ENCODE measurements around the gene SPRN.

The SPRN gene

GRCh38 chr10:133405272-133405671, 19.2 kb downstream of the SPRN start:
- H3K27me3 ChIP-seq = no peaks in the 10 kb centered on the region
- H3K4me3 ChIP-seq (ENCODE audit: low read depth in 1 of 2, low read length in 1 of 2) = no peak overlapping the region
- H3K36me3 ChIP-seq = peaks cover 41% of the 10 kb centered on the region
- no peaks in the 10 kb centered on the region for H3K4me1 ChIP-seq (ENCODE audit: control insufficient read depth in 1 of 2, insufficient read depth in 1 of 2, low read depth in 1 of 2, low read length in 1 of 2)
- TF ChIP-seq, protein P1, sequence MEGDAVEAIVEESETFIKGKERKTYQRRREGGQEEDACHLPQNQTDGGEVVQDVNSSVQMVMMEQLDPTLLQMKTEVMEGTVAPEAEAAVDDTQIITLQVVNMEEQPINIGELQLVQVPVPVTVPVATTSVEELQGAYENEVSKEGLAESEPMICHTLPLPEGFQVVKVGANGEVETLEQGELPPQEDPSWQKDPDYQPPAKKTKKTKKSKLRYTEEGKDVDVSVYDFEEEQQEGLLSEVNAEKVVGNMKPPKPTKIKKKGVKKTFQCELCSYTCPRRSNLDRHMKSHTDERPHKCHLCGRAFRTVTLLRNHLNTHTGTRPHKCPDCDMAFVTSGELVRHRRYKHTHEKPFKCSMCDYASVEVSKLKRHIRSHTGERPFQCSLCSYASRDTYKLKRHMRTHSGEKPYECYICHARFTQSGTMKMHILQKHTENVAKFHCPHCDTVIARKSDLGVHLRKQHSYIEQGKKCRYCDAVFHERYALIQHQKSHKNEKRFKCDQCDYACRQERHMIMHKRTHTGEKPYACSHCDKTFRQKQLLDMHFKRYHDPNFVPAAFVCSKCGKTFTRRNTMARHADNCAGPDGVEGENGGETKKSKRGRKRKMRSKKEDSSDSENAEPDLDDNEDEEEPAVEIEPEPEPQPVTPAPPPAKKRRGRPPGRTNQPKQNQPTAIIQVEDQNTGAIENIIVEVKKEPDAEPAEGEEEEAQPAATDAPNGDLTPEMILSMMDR (IDR thresholded peaks at IDR 0.05) = no peak
- no peaks in the 10 kb centered on the region for H3K9me3 ChIP-seq
- H3K27ac ChIP-seq = no peak overlapping the region

GRCh38 chr10:133403784-133404183, 20.6 kb downstream of the SPRN start:
- no peaks in the 10 kb centered on the region for H3K4me1 ChIP-seq (ENCODE audit: control insufficient read depth in 1 of 2, insufficient read depth in 1 of 2, low read depth in 1 of 2, low read length in 1 of 2)
- no peak overlapping the region for H3K27ac ChIP-seq
- H3K4me3 ChIP-seq (ENCODE audit: low read depth in 1 of 2, low read length in 1 of 2) = no peak overlapping the region
- TF ChIP-seq, protein P1 (IDR thresholded peaks at IDR 0.05) = no peak
- no peaks in the 10 kb centered on the region for H3K27me3 ChIP-seq
- H3K36me3 ChIP-seq = peaks cover 51% of the 10 kb centered on the region
- no peaks in the 10 kb centered on the region for H3K9me3 ChIP-seq

GRCh38 chr10:133403359-133403758, 21.1 kb downstream of the SPRN start:
- Histone ChIP-seq H3K9me3 (no peaks in the 10 kb centered on the region), H3K4me1 (ENCODE audit: control insufficient read depth in 1 of 2, insufficient read depth in 1 of 2, low read depth in 1 of 2, low read length in 1 of 2) (no peaks in the 10 kb centered on the region), H3K36me3 (peaks cover 52% of the 10 kb centered on the region), H3K4me3 (ENCODE audit: low read depth in 1 of 2, low read length in 1 of 2) (no peak overlapping the region), H3K27ac (no peak overlapping the region), H3K27me3 (no peaks in the 10 kb centered on the region)
- TF ChIP-seq, protein P1 (IDR thresholded peaks at IDR 0.05) = no peak

GRCh38 chr10:133401981-133402725, 22.3 kb downstream of the SPRN start:
- Histone ChIP-seq H3K27ac (no peak overlapping the region), H3K4me1 (ENCODE audit: control insufficient read depth in 1 of 2, insufficient read depth in 1 of 2, low read depth in 1 of 2, low read length in 1 of 2) (no peaks in the 10 kb centered on the region), H3K36me3 (peaks cover 58% of the 10 kb centered on the region), H3K4me3 (ENCODE audit: low read depth in 1 of 2, low read length in 1 of 2) (no peak overlapping the region), H3K27me3 (no peaks in the 10 kb centered on the region), H3K9me3 (no peaks in the 10 kb centered on the region)
- TF ChIP-seq, protein P1 (IDR thresholded peaks at IDR 0.05) = no peak

- Histone ChIP-seq H3K27me3 (no peaks in the 10 kb centered on the region), H3K4me3 (ENCODE audit: low read depth in 1 of 2, low read length in 1 of 2) (no peak overlapping the region), H3K36me3 (peaks cover 58% of the 10 kb centered on the region), H3K9me3 (no peaks in the 10 kb centered on the region), H3K4me1 (ENCODE audit: control insufficient read depth in 1 of 2, insufficient read depth in 1 of 2, low read depth in 1 of 2, low read length in 1 of 2) (no peaks in the 10 kb centered on the region), H3K27ac (no peak overlapping the region)
- TF ChIP-seq, protein P1 (IDR thresholded peaks at IDR 0.05) = no peak
Observed at GRCh38 chr10:133401500-133401899, 22.9 kb downstream of the SPRN start.
